GM12874 (cell line): ENCODE measurements around the gene NPAS1.

Source experiments
- CTCF ChIP-seq: IDR thresholded peaks from 2 replicates; pipeline ENCODE4 v1.5.1; 2011; ENCODE audit warnings: low read depth, mild to moderate bottlenecking, control low read depth, low read length, moderate library complexity; ENCODE audit not compliant: insufficient read depth

Gene NPAS1, protein sequence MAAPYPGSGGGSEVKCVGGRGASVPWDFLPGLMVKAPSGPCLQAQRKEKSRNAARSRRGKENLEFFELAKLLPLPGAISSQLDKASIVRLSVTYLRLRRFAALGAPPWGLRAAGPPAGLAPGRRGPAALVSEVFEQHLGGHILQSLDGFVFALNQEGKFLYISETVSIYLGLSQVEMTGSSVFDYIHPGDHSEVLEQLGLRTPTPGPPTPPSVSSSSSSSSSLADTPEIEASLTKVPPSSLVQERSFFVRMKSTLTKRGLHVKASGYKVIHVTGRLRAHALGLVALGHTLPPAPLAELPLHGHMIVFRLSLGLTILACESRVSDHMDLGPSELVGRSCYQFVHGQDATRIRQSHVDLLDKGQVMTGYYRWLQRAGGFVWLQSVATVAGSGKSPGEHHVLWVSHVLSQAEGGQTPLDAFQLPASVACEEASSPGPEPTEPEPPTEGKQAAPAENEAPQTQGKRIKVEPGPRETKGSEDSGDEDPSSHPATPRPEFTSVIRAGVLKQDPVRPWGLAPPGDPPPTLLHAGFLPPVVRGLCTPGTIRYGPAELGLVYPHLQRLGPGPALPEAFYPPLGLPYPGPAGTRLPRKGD

DNA sequence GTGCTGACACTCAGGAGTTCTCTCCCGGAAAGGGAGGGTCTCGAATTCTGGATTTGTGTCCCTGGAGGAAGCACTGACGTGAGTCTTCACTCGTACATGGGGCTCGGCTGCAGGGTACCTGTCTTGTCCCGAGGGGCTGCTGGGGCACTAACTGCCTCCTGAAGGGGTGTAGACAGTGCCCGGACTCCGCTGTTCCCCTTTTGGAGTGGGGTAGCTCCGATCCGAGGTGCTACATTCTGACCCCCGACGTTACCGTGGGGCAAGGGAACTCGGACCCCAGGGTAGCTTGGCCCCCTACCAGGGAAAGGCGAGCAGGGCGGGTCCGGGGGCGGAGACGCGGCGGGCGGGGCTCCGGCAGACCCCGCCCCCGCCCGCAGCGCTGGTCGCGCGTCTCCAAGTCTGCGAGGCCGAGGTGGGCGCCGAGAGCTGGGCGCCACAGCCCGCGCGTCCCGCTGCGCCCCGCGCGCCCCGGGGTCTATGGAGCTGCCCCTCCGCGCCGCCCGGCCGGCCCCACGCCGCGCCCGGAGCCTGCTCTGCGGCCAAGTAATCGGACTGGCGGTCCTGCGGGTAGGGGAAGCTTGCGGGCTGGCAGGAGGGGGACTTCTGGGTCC, at the start of gene NPAS1:
NPAS1 (plus strand) TSS at position 407 of the 611 bp plus-strand sequence. CDS start 1,211 bp downstream, outside the sequence.
- TF ChIP-seq CTCF: no peak

DNA sequence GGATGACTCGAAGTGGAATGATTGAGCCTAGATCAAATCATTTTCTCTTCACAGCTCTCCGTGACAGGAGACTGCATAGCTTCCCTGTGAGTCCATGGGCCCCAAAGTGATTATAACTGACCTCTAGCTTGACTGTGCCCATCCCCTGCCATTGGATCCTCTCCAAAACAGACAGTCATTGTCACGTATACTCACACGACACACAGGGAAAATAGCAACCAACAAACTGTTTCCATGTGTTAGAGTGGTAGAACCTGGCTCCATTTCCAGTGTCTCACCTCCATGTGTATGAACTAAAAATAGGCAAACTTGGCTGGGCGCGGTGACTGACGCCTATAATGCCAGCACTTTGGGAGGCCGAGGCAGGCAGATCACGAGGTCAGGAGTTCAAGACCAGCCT, 48.8 kb upstream of the NPAS1 start:
- no peak for TF ChIP-seq CTCF

- TF ChIP-seq CTCF: no peak
These were observed 47.3 kb upstream of the NPAS1 start for GRCh38 chr19:46972311-46972710.

- no peak for TF ChIP-seq CTCF
These were observed 45.5 kb upstream of the NPAS1 start for GRCh38 chr19:46974181-46974580.

- TF ChIP-seq CTCF: no peak
These were observed 44.4 kb upstream of the NPAS1 start for GRCh38 chr19:46975011-46975924.

GRCh38 chr19:46975925-46976782, 43.5 kb upstream of the NPAS1 start:
- TF ChIP-seq CTCF: no peak
